Gastroesophageal sphincter (tissue), 4 donors: Measurements from ENCODE around the gene EIPR1. TPM values are rescaled to one million over a fixed set of nuclear protein-coding genes. Genes with fewer than 3 reads are reported as not detected.

Source experiments
- ATAC-seq: fragments of 150-250 bp; one replicate; pipeline ENCODE4 v1.9.1; 2016; ENCODE audit warnings: mild to moderate bottlenecking, moderate library complexity
- H3K27ac ChIP-seq, 4 donors: fragments of 200-600 bp; sonication (generic) in 3 of 4; 1 replicate in 3 of 4; 2 replicates in 1 of 4; pipeline ENCODE4 v1.5.1; 2016 to 2019
- H3K27me3 ChIP-seq: fragments of 200-600 bp; sonication (generic); one replicate; pipeline ENCODE4 v1.5.1; 2019
- H3K36me3 ChIP-seq, 2 donors: fragments of 200-600 bp; sonication (generic); one replicate each; pipeline ENCODE4 v1.5.1; 2019; ENCODE audit warnings: control low read depth in 1 of 2
- H3K4me1 ChIP-seq, 3 donors: fragments of 200-600 bp; sonication (generic); 1 replicate in 2 of 3; 2 replicates in 1 of 3; pipeline ENCODE4 v1.5.1; 2016 to 2019; ENCODE audit warnings: control low read depth in 2 of 3
- H3K4me3 ChIP-seq, 2 donors: fragments of 200-600 bp; sonication (generic); one replicate each; pipeline ENCODE4 v1.5.1; 2019; ENCODE audit warnings: mild to moderate bottlenecking in 1 of 2, moderate library complexity in 1 of 2
- H3K9me3 ChIP-seq, 3 donors: fragments of 200-600 bp; sonication (generic); one replicate each; pipeline ENCODE4 v1.5.1; 2017 to 2019; ENCODE audit warnings: control low read depth in 2 of 3
- CTCF ChIP-seq, 4 experiments: fragments of 200-600 bp in 2 of 4; fragments of 450-650 bp in 2 of 4; sonication (generic) in 1 of 4; IDR thresholded peaks; one replicate each; pipeline ENCODE4 v1.5.1; 2017 to 2019; ENCODE audit warnings: antibody characterized with exemption in 4 of 4, mild to moderate bottlenecking in 2 of 4, moderate library complexity in 2 of 4
- EP300 ChIP-seq: sonication (generic); formaldehyde crosslinking; IDR thresholded peaks from one replicate; pipeline ENCODE4 v1.6.1; 2017; ENCODE audit warnings: antibody characterized with exemption, mild to moderate bottlenecking
- POLR2A ChIP-seq, 2 donors: fragments of 450-650 bp; IDR thresholded peaks; one replicate each; pipeline ENCODE4 v1.6.1; 2017; ENCODE audit warnings: antibody characterized with exemption in 2 of 2, mild to moderate bottlenecking in 2 of 2, moderate library complexity in 1 of 2
- POLR2AphosphoS5 ChIP-seq: sonication (generic); formaldehyde crosslinking; IDR thresholded peaks from one replicate; pipeline ENCODE4 v1.6.1; 2017; ENCODE audit warnings: antibody characterized with exemption
- WGBS, 2 donors: methylation state at CpG; one replicate each; pipeline ENCODE4 v1.1.5; 2018; ENCODE audit warnings: low coverage in 1 of 2; 5-methylcytosine and 5-hydroxymethylcytosine counted together
- total RNA-seq, 4 donors: library from RNA; depleted of rRNA; stranded (reverse); fragments of >200 nt; gene quantifications; one replicate each; pipeline ENCODE4 v1.1.0, GENCODE V29; 2016

The EIPR1 gene
- total RNA-seq, 4 donors from 2014 or later = 11.3 to 26.8 (median 22.2) TPM

GRCh38 chr2:3192920-3193319, 184.7 kb downstream of the EIPR1 start:
- no peaks in the 10 kb centered on the region for H3K9me3 ChIP-seq
- H3K36me3 ChIP-seq = peaks cover 0 to 82% of the 10 kb centered on the region in 2 donors
- ATAC-seq = no peak
- 88% methylated on average over 2 to 3 of the region's 7 CpGs for WGBS, 2 donors
- no peaks in the 10 kb centered on the region for H3K27me3 ChIP-seq
- no peaks in the 10 kb centered on the region for H3K4me1 ChIP-seq
- no peak overlapping the region for H3K27ac ChIP-seq
- TF ChIP-seq POLR2AphosphoS5 (no peak), CTCF (IDR thresholded peaks at IDR 0.05) (no peak), POLR2A (IDR thresholded peaks at IDR 0.05) (no peak), EP300 (no peak)
- no peak overlapping the region for H3K4me3 ChIP-seq

GRCh38 chr2:3192281-3192818, 185.3 kb downstream of the EIPR1 start:
- Histone ChIP-seq H3K9me3 (no peaks in the 10 kb centered on the region), H3K4me3 (no peak overlapping the region), H3K27ac (no peak overlapping the region), H3K27me3 (no peaks in the 10 kb centered on the region), H3K36me3 (peaks cover 0 to 82% of the 10 kb centered on the region in 2 donors), H3K4me1 (no peaks in the 10 kb centered on the region)
- 83 to 100% methylated on average over 1 of the region's 17 CpGs for WGBS, 2 donors
- TF ChIP-seq CTCF (IDR thresholded peaks at IDR 0.05) (no peak), POLR2AphosphoS5 (no peak), POLR2A (IDR thresholded peaks at IDR 0.05) (no peak), EP300 (no peak)
- no peak for ATAC-seq

- Histone ChIP-seq H3K36me3 (peaks cover 0 to 71% of the 10 kb centered on the region in 2 donors), H3K9me3 (no peaks in the 10 kb centered on the region), H3K27ac (no peak overlapping the region), H3K27me3 (no peaks in the 10 kb centered on the region), H3K4me1 (no peaks in the 10 kb centered on the region), H3K4me3 (no peak overlapping the region)
- TF ChIP-seq EP300 (no peak), CTCF (IDR thresholded peaks at IDR 0.05) (no peak), POLR2AphosphoS5 (no peak), POLR2A (IDR thresholded peaks at IDR 0.05) (no peak)
- WGBS, 2 donors = 100% methylated on average over 4 to 5 of the region's 8 CpGs
- ATAC-seq = no peak
Measured at GRCh38 chr2:3189961-3190360, 187.7 kb downstream of the EIPR1 start.

GRCh38 chr2:3189076-3189591, 188.5 kb downstream of the EIPR1 start:
- ATAC-seq = no peak
- Histone ChIP-seq H3K4me3 (no peak overlapping the region), H3K27me3 (no peaks in the 10 kb centered on the region), H3K36me3 (peaks cover 0 to 64% of the 10 kb centered on the region in 2 donors), H3K9me3 (no peaks in the 10 kb centered on the region), H3K4me1 (no peaks in the 10 kb centered on the region), H3K27ac (no peak overlapping the region)
- TF ChIP-seq POLR2A (IDR thresholded peaks at IDR 0.05) (no peak), CTCF (IDR thresholded peaks at IDR 0.05) (no peak), EP300 (no peak), POLR2AphosphoS5 (no peak)
- whole genome bisulfite sequencing, 2 donors = 37 to 94% methylated on average over 2 to 3 of the region's 26 CpGs

GRCh38 chr2:3188405-3188946, 189.1 kb downstream of the EIPR1 start:
- Histone ChIP-seq H3K27me3 (no peaks in the 10 kb centered on the region), H3K27ac (no peak overlapping the region), H3K36me3 (peaks cover 0 to 59% of the 10 kb centered on the region in 2 donors), H3K9me3 (no peaks in the 10 kb centered on the region), H3K4me3 (no peak overlapping the region), H3K4me1 (no peaks in the 10 kb centered on the region)
- no peak for TF ChIP-seq EP300
- no peak for TF ChIP-seq CTCF (IDR thresholded peaks at IDR 0.05)
- no peak for TF ChIP-seq POLR2A (IDR thresholded peaks at IDR 0.05)
- TF ChIP-seq POLR2AphosphoS5 = no peak
- no peak for ATAC-seq
- 96 to 100% methylated on average over 2 to 5 of the region's 21 CpGs for WGBS, 2 donors
